ENCODE measurements around the gene MIB1. TPM values are rescaled to one million over a fixed set of nuclear protein-coding genes. Genes with fewer than 3 reads are reported as not detected.

The MIB1 gene
- 14.5 and 14.7 TPM in 2 replicates for total RNA-seq

DNA sequence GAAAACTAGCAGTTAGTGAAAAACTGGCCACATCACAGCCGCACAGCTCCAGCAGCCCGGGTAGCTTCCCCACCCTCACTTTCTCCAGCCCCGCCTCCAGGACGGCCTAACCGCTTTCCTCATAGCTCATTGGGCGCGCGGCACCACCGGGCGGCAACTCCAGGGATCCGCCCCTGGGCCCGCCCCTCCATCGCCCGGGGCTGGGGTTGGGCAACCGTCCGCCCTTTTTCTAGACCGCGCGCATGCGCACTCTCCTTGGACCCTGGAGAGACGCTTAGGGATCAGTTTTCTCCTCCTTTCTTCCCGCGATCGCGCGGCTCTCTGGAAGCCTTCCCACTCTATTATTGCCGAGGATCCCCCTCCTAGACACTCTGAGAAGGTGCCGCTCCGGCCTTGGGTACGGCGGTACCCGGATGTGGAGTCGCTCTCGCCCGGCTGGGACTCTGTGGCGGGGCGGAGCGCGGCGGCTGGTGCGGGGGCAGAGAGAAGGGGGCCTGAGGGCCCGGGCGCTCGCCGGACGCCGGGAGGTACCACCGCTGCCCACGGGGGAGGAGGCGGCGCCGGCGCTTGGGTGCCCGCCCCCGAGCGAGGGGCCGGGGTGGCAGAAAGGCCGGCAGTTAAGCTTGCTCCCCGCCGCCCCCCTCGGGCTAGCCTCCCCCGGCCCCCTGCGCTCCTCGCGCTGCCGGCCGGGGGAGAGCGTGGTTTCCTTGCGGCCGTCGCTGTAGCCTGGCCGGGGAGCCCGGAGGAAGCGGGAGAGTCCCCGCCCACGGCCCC lies at the start of gene MIB1:
MIB1 (plus strand) TSS at position 255 of the 774 bp plus-strand sequence. CDS start 792 bp downstream, outside the sequence.

DNA sequence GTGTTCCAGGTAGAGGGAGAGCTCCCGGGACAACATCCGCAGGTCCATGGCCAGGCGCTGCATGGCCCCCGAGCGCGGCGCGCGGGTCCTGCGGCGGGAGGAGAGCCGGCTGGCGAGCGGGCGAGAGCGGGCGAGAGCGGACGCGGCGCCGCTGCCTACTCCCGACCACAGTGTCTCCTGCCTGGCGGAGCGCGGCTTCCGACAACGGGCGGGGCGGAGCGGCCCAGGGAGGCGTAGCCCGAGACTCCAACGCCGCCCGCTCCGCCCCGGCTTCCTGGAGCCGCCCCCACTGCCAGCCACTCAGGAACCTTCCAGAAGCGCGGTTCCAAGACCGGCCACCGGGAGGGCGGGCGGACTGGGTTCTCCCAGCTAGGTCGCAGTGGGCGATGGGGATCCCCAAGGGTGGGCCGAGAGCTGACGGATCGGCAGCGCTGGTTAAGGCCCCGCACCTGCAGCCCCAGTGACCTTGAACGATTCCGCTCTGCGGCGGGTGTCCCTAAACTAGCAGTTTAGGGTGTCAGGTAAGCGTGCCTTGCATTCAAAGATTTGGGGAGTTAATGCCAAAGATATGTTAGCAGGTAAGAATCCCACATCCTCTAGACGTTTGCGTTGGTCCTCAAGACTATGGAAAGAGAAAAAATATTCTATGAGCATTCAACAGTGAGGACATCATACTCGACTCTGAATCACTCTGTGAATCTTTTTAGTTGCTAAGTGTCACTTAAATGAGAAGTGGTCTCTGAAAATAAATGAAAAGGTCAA lies 35.8 kb upstream of the MIB1 start, which contains the start of gene ABHD3:
ABHD3 (minus strand) TSS at position 172 of the 762 bp plus-strand sequence; CDS start at position 63, 109 bp downstream.

Other genes with a start within 250 kb of the MIB1 start
- gene ESCO1, start 140.1 kb upstream of the MIB1 start, total RNA-seq: 8.5 and 8.9 TPM in 2 replicates
- gene SNRPD1, start 128.5 kb upstream of the MIB1 start, total RNA-seq: 17.9 and 18.3 TPM in 2 replicates
- gene ABHD3, start 36.0 kb upstream of the MIB1 start, total RNA-seq: 2.4 and 3.6 TPM in 2 replicates